Fibroblast of lung (primary cell): ENCODE measurements around the gene DAZAP1. TPM values are rescaled to one million over a fixed set of nuclear protein-coding genes. Genes with fewer than 3 reads are reported as not detected.

Experiments used
- DNase-seq, 2 donors: peaks; one replicate each; pipeline versions ENCODE4 v3.0.0 to v3.0.0-alpha.2; 2010; ENCODE audit warnings: low read depth in 2 of 2
- H2AFZ ChIP-seq: 2 replicates; pipeline ENCODE4 v1.5.1; 2012; ENCODE audit warnings: low read length, control low read depth, inconsistent platforms
- H3K27ac ChIP-seq: 2 replicates; pipeline ENCODE4 v1.5.1; 2011; ENCODE audit warnings: low read length, control low read depth; ENCODE audit not compliant: insufficient read depth
- H3K27me3 ChIP-seq: 2 replicates; pipeline ENCODE4 v1.5.1; 2011; ENCODE audit warnings: mild to moderate bottlenecking, low read length; ENCODE audit not compliant: control insufficient read depth, insufficient read depth
- H3K36me3 ChIP-seq: 2 replicates; pipeline ENCODE4 v1.5.1; 2011; ENCODE audit warnings: low read length; ENCODE audit not compliant: control insufficient read depth, insufficient read depth
- H3K4me1 ChIP-seq: 2 replicates; pipeline ENCODE4 v1.5.1; 2011; ENCODE audit warnings: low read length; ENCODE audit not compliant: control insufficient read depth, insufficient read depth; ENCODE audit errors: extremely low read depth
- H3K4me2 ChIP-seq: 2 replicates; pipeline ENCODE4 v1.5.1; 2011; ENCODE audit warnings: low read length, control low read depth; ENCODE audit not compliant: insufficient read depth; ENCODE audit errors: extremely low read depth
- H3K4me3 ChIP-seq, 4 experiments: fragments of 200-600 bp in 1 of 4; sonication (generic) in 1 of 4; replicated peaks in 1 of 4; 2 replicates each; pipeline ENCODE4 v1.5.1; 2011 to 2016; ENCODE audit warnings: low read length in 4 of 4, low read depth in 3 of 4, mild to moderate bottlenecking in 3 of 4, control low read depth in 2 of 4, inconsistent platforms in 1 of 4, mixed read lengths in 1 of 4; ENCODE audit not compliant: insufficient read depth in 1 of 4; ENCODE audit errors: control extremely low read depth in 1 of 4
- H3K79me2 ChIP-seq: 2 replicates; pipeline ENCODE4 v1.5.1; 2012; ENCODE audit warnings: mild to moderate bottlenecking, low read length, inconsistent platforms; ENCODE audit not compliant: control insufficient read depth, insufficient read depth
- H3K9ac ChIP-seq: 2 replicates; pipeline ENCODE4 v1.5.1; 2011; ENCODE audit warnings: mild to moderate bottlenecking, low read length, control low read depth; ENCODE audit not compliant: insufficient read depth
- H3K9me3 ChIP-seq: 2 replicates; pipeline ENCODE4 v1.5.1; 2012; ENCODE audit warnings: low read depth, low read length; ENCODE audit not compliant: control insufficient read depth, insufficient read depth
- H4K20me1 ChIP-seq: 2 replicates; pipeline ENCODE4 v1.5.1; 2011; ENCODE audit warnings: low read length; ENCODE audit not compliant: control insufficient read depth, insufficient read depth; ENCODE audit errors: extremely low read depth
- CTCF ChIP-seq, 2 donors: IDR thresholded peaks in 1 of 2; conservative IDR thresholded peaks in 1 of 2; 1 replicate in 1 of 2; 2 replicates in 1 of 2; pipeline ENCODE4 v1.5.1; 2011 to 2012; ENCODE audit warnings: low read length in 2 of 2, control low read depth in 1 of 2, inconsistent platforms in 1 of 2, low read depth in 1 of 2, mild to moderate bottlenecking in 1 of 2
- EZH2 ChIP-seq: IDR thresholded peaks from 2 replicates; pipeline ENCODE4 v1.5.1; 2012; ENCODE audit warnings: low read length, control low read depth, mild to moderate bottlenecking; ENCODE audit errors: missing control alignments
- polyA plus RNA-seq, 2 donors: library from polyadenylated mRNA; depleted of rRNA in 1 of 2; stranded (reverse) in 1 of 2; unstranded in 1 of 2; fragments of >200 nt; gene quantifications; 2 replicates each; pipeline ENCODE4 v1.2.1, GENCODE V29; 2011 to 2012; ENCODE audit warnings: missing spikeins in 1 of 2
- total RNA-seq: library from RNA; depleted of rRNA; stranded (reverse); fragments of >200 nt; gene quantifications from 2 replicates; pipeline ENCODE4 v1.2.1, GENCODE V29; 2014

The DAZAP1 gene
- total and polyA plus RNA-seq, 2 donors (not counting 1 experiment from before 2014, with no cell fraction given) = 44.6 to 49.5 TPM

GRCh38 chr19:1429750-1430149, 22.4 kb downstream of the DAZAP1 start:
- Histone ChIP-seq H3K9me3 (no peaks in the 10 kb centered on the region), H3K9ac (no peak overlapping the region), H3K36me3 (peaks cover 42% of the 10 kb centered on the region), H3K4me3 (no peak overlapping the region), H2AFZ (no peak overlapping the region), H4K20me1 (no peaks in the 10 kb centered on the region), H3K27ac (no peak overlapping the region), H3K4me2 (no peak overlapping the region), H3K4me1 (no peaks in the 10 kb centered on the region), H3K79me2 (peaks cover 9% of the 10 kb centered on the region), H3K27me3 (no peaks in the 10 kb centered on the region)
- TF ChIP-seq CTCF (conservative IDR thresholded peaks at IDR 0.05 in 1 of 2, IDR thresholded peaks at IDR 0.05 in 1 of 2; ENCODE audit: low read depth in 1 of 2, low read length in 2 of 2) = no peak
- no peak for TF ChIP-seq EZH2
- no peak for DNase-seq

GRCh38 chr19:1430246-1430645, 22.9 kb downstream of the DAZAP1 start:
- Histone ChIP-seq H3K4me1 (no peaks in the 10 kb centered on the region), H3K9me3 (no peaks in the 10 kb centered on the region), H3K36me3 (peaks cover 39% of the 10 kb centered on the region), H3K4me3 (no peak overlapping the region), H3K27ac (no peak overlapping the region), H3K79me2 (peaks cover 7% of the 10 kb centered on the region), H2AFZ (no peak overlapping the region), H3K27me3 (no peaks in the 10 kb centered on the region), H4K20me1 (no peaks in the 10 kb centered on the region), H3K4me2 (no peak overlapping the region), H3K9ac (no peak overlapping the region)
- no peak for TF ChIP-seq CTCF (conservative IDR thresholded peaks at IDR 0.05 in 1 of 2, IDR thresholded peaks at IDR 0.05 in 1 of 2; ENCODE audit: low read depth in 1 of 2, low read length in 2 of 2)
- no peak for DNase-seq

GRCh38 chr19:1431759-1432506, 24.5 kb downstream of the DAZAP1 start:
- Histone ChIP-seq H3K4me2 (no peak overlapping the region), H3K27ac (no peak overlapping the region), H3K36me3 (peaks cover 37% of the 10 kb centered on the region), H3K4me3 (no peak overlapping the region), H2AFZ (no peak overlapping the region), H3K27me3 (no peaks in the 10 kb centered on the region), H4K20me1 (no peaks in the 10 kb centered on the region), H3K9me3 (no peaks in the 10 kb centered on the region), H3K9ac (no peak overlapping the region), H3K4me1 (no peaks in the 10 kb centered on the region), H3K79me2 (peaks cover 1% of the 10 kb centered on the region)
- TF ChIP-seq CTCF (conservative IDR thresholded peaks at IDR 0.05 in 1 of 2, IDR thresholded peaks at IDR 0.05 in 1 of 2; ENCODE audit: low read depth in 1 of 2, low read length in 2 of 2) (no peak), EZH2 (no peak)
- no peak for DNase-seq
